ENCODE measurements around the gene PRUNE2. TPM values are rescaled to one million over a fixed set of nuclear protein-coding genes. Genes with fewer than 3 reads are reported as not detected.
A peak's percentile ranks its signal among the peaks of the same experiment; 100 is the strongest.

The PRUNE2 gene
- total RNA-seq, 1 donor from 2014 or later, result 650 TPM

GRCh38 chr9:76738402-76738801 lies 167.5 kb downstream of the PRUNE2 start:
- no peak for DNase-seq (ENCODE audit: low read depth)

- DNase-seq (ENCODE audit: low read depth), result no peak
Measured at GRCh38 chr9:76737154-76737902, 168.6 kb downstream of the PRUNE2 start.

DNA sequence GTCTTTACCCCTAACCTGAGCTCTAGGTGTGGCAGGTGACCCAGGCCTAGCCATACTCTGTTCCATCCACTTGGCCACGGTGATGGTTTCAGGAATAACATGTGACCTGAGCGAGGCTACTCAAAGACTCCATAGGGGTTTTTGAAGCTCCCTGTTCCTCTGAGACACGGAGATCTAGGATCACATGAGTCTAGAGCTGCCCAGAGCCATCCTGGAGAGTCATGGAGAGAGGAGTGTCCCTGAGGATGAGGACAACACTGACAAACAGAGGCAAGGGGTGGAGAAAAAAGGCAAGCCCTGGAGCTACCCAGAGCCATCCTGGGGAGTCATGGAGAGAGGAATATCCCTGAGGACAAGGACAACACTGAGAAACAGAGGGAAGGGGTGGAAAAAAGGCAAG lies 171.2 kb downstream of the PRUNE2 start:
- no peak for DNase-seq (ENCODE audit: low read depth)

DNA sequence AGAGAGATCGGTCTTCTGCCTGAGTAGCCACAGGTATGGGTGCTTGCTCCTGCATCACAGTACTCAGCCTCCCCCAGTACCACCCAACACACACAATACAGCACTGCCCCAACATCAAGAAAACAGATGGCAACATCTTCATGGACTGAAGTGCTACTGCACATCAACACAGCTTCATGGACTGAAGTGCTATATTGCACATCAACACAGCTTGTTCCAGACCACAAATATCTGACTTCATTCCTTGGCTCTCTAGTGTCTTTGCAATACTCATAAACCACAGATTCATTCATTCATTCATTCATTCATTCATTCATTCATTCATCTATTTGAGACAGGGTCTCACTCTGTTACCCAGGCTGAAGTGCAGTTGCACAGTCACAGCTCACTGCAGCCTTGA lies 172.8 kb downstream of the PRUNE2 start:
- DNase-seq (ENCODE audit: low read depth), result no peak

GRCh38 chr9:76732341-76732958 lies 173.5 kb downstream of the PRUNE2 start:
- peak; percentile 45 for DNase-seq (ENCODE audit: low read depth)

DNA sequence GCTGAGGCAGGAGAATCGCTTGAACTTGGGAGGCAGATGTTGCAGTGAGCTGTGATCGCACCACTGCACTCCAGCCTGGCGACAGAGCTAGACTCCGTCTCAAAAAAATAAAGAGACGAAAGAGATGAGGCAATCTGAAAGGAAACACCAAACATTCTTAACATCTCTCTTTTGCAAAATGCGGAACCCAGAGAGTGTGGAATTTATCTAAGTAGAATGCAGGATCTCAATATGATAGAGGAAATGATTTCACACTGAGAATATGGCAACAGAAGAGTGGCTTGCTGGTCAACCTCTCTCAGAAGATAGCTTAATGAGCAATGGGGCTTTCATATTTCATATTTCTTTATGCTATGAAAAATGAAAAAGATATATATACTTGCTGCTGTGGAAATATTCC lies 175.1 kb downstream of the PRUNE2 start:
- DNase-seq (ENCODE audit: low read depth), result no peak

- DNase-seq (ENCODE audit: low read depth), result no peak
Measured at GRCh38 chr9:76729980-76730737, 175.8 kb downstream of the PRUNE2 start.

GRCh38 chr9:76729116-76729515 lies 176.8 kb downstream of the PRUNE2 start:
- DNase-seq (ENCODE audit: low read depth), result no peak

GRCh38 chr9:76725885-76726284 lies 180.0 kb downstream of the PRUNE2 start:
- DNase-seq (ENCODE audit: low read depth), result peak; percentile 51

- DNase-seq (ENCODE audit: low read depth), result no peak
Measured at GRCh38 chr9:76725011-76725546, 180.8 kb downstream of the PRUNE2 start.

- no peak for DNase-seq (ENCODE audit: low read depth)
Measured at GRCh38 chr9:76720245-76720644, 185.7 kb downstream of the PRUNE2 start.

DNA sequence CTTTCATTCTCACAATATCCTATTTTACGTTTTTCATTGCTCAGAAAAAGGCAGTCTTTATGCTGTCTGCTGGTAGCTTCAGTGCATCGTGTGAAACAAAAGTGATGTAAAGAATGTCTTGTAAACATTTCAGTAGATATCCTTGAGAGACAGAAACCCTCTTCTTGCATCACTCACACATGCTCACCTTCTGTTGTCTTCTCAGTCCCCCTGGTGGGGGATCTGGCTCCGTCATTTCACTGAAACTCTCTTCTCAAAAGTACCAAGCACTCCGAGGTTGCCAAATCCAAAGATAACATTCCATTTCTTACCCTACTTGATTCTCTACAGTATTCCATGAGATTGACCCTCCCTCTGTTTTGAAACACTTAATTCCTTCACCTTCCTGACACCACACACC lies 187.7 kb downstream of the PRUNE2 start:
- no peak for DNase-seq (ENCODE audit: low read depth)

DNA sequence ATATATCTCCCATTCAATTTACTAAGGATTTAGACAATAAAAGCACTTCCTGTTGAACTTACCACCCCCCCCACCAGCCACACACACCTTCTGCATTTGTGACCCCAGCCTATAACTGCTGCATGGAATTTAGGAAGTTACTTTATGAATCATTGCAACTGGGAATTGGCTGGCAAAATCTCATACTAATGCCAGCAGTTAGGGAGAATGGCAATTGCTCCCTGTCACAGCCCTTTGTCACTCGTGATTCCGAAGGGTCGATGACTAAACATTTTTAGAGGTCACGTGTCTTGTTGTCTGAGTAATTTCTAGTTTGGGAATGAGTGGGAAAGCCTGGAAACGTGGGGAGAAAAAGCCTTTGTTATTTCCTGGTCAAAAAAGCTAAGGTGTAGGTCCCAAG lies 188.3 kb downstream of the PRUNE2 start:
- peak; percentile 73 for DNase-seq (ENCODE audit: low read depth)

GRCh38 chr9:76717176-76717575 lies 188.7 kb downstream of the PRUNE2 start:
- DNase-seq (ENCODE audit: low read depth), result no peak

GRCh38 chr9:76716085-76716672 lies 189.7 kb downstream of the PRUNE2 start:
- no peak for DNase-seq (ENCODE audit: low read depth)

DNA sequence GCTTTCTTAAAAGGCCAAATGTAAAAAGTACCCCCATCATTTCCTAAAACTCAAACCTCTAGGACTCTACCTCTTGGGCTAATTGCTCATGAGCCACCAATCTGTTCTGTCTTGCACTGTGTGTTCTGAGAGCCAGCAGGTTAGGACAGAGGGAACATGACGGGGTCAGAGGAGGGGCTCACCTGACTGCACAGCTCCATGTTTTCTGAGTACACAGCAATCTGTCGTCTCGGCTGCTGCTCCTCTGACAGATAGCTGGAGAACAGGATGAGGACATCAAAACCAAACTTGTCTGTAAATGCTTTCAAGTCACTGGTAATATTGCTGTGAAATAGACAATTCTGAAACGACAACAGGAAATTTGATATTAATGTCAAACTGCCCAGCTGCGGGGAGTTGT lies 192.5 kb downstream of the PRUNE2 start:
- DNase-seq (ENCODE audit: low read depth), result no peak

DNA sequence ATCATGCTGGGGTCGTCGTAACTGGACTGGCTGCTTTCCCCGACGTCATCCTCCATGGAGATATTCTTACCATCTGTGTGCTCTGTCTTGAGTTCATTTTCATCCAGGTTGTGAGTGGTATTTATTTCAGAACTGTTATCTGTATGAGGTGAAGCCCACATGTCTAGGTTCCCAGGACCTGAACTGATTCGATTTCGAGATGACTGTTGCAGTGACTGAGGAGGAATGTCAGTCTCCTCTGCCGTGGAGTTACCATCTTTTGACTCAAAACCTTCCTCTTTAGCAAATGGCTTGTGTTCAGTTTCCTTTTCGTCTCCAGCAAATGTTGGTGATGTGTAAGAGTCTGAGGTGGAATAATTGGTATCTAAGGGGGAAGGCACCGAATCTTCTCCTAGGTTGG lies 196.9 kb downstream of the PRUNE2 start:
- DNase-seq (ENCODE audit: low read depth), result no peak

- DNase-seq (ENCODE audit: low read depth), result no peak
Measured at GRCh38 chr9:76707510-76707909, 198.4 kb downstream of the PRUNE2 start.

- DNase-seq (ENCODE audit: low read depth), result peak; percentile 66
Measured at GRCh38 chr9:76704593-76705204, 201.2 kb downstream of the PRUNE2 start.

DNA sequence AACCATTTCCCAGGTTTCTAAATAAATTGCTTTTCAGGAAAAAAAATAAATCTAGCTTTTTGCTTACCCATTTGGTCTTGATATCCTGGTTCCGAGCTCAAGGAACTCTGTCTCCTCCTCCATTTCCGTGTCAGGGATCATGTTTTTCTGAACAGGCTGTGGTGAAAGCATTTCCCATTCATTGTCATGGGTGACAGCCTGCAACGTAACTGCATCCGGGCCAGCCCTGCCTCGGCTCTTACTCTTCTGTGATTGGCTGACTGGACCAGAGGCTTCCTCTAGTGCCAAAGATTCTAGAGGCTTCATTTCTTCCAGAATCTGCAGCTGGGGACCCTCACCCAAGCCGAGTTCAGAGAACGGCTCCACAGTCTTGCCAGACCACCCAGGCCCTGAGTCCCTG lies 202.6 kb downstream of the PRUNE2 start:
- DNase-seq (ENCODE audit: low read depth), result no peak

- peak; percentile 68 for DNase-seq (ENCODE audit: low read depth)
Measured at GRCh38 chr9:76701441-76702039, 204.4 kb downstream of the PRUNE2 start.

Data from myocyte (in vitro differentiated cells).